GM19324 (cell line): ENCODE data around the gene DCAF17.
"Not testable (repeated sequence)": the region's sequence is repeated elsewhere in the genome, so short reads cannot be mapped to it uniquely, and the experiment has no call there.

Experiments used
- ATAC-seq: cut with Tn5 transposase; IDR thresholded peaks from one replicate; pipeline ENCODE4 v1.9.1; 2021; ENCODE audit warnings: mild to moderate bottlenecking, moderate library complexity; ENCODE audit not compliant: unreplicated experiment, low FRiP score

Gene DCAF17

GRCh38 chr2:171509945-171510731, 76.1 kb downstream of the DCAF17 start:
- no peak for ATAC-seq

- no peak for ATAC-seq
Measured at GRCh38 chr2:171512014-171512413, 78.0 kb downstream of the DCAF17 start.

- ATAC-seq, result no peak
Measured at GRCh38 chr2:171512683-171513195, 78.7 kb downstream of the DCAF17 start.

- no peak for ATAC-seq
Measured at GRCh38 chr2:171513719-171514160, 79.7 kb downstream of the DCAF17 start.

- ATAC-seq, result no peak
Measured at GRCh38 chr2:171514908-171515582, 81.0 kb downstream of the DCAF17 start.

- no peak for ATAC-seq
Measured at GRCh38 chr2:171515672-171516298, 81.8 kb downstream of the DCAF17 start.

- no peak for ATAC-seq
Measured at GRCh38 chr2:171516793-171517192, 82.8 kb downstream of the DCAF17 start.

- no peak for ATAC-seq
Measured at GRCh38 chr2:171520471-171520870, 86.4 kb downstream of the DCAF17 start.

- ATAC-seq, result no peak
Measured at GRCh38 chr2:171521361-171522051, 87.5 kb downstream of the DCAF17 start.

GRCh38 chr2:171522052-171522787, 88.2 kb downstream of the DCAF17 start, which contains the start of gene CYBRD1:
CYBRD1 (plus strand) TSS chr2:171522474; CDS start chr2:171522546, 72 bp downstream.
- no peak for ATAC-seq

- no peak for ATAC-seq
Measured at GRCh38 chr2:171522788-171523087, 88.7 kb downstream of the DCAF17 start.

GRCh38 chr2:171523088-171524017, 89.3 kb downstream of the DCAF17 start:
- no peak for ATAC-seq

GRCh38 chr2:171524018-171524401, 90.0 kb downstream of the DCAF17 start:
- no peak for ATAC-seq

GRCh38 chr2:171529914-171530313, 95.9 kb downstream of the DCAF17 start:
- no peak for ATAC-seq

- no peak for ATAC-seq
Measured at GRCh38 chr2:171530378-171530777, 96.4 kb downstream of the DCAF17 start.

GRCh38 chr2:171530859-171531258, 96.8 kb downstream of the DCAF17 start:
- not testable (repeated sequence) for ATAC-seq

GRCh38 chr2:171531291-171531690, 97.3 kb downstream of the DCAF17 start:
- ATAC-seq, result no peak

- ATAC-seq, result no peak
Measured at GRCh38 chr2:171531836-171532450, 97.9 kb downstream of the DCAF17 start.

- no peak for ATAC-seq
Measured at GRCh38 chr2:171533331-171533730, 99.3 kb downstream of the DCAF17 start.
